IPS-NIHi11 (cell line): ENCODE data around the gene IQCN.

ENCODE experiments used
- DNase-seq: peaks from one replicate; pipeline ENCODE4 v3.0.0; 2012; ENCODE audit warnings: mixed read lengths, low spot score

Gene IQCN

GRCh38 chr19:18304458-18305310 lies 30.4 kb upstream of the IQCN start:
- DNase-seq, result peak; percentile 75

- no peak for DNase-seq
Measured at GRCh38 chr19:18304208-18304457, 29.9 kb upstream of the IQCN start.

- no peak for DNase-seq
Measured at GRCh38 chr19:18301718-18302111, 27.5 kb upstream of the IQCN start.

GRCh38 chr19:18300930-18301717 lies 26.9 kb upstream of the IQCN start:
- peak; percentile 52 for DNase-seq

GRCh38 chr19:18299654-18300053 lies 25.4 kb upstream of the IQCN start:
- DNase-seq, result no peak

- DNase-seq, result no peak
Measured at GRCh38 chr19:18298601-18299000, 24.3 kb upstream of the IQCN start.

- DNase-seq, result no peak
Measured at GRCh38 chr19:18297308-18297707, 23.1 kb upstream of the IQCN start.

GRCh38 chr19:18295034-18295451 lies 20.8 kb upstream of the IQCN start:
- no peak for DNase-seq

GRCh38 chr19:18294467-18294864 lies 20.2 kb upstream of the IQCN start:
- DNase-seq, result peak; percentile 51

GRCh38 chr19:18293642-18294466 lies 19.6 kb upstream of the IQCN start:
- DNase-seq, result no peak

- peak; percentile 90 for DNase-seq
Measured at GRCh38 chr19:18292810-18293641, 18.8 kb upstream of the IQCN start.

- peak; percentile 52 for DNase-seq
Measured at GRCh38 chr19:18292462-18292809, 18.2 kb upstream of the IQCN start.

- peak; percentile 64 for DNase-seq
Measured at GRCh38 chr19:18291590-18292461, 17.6 kb upstream of the IQCN start.

- no peak for DNase-seq
Measured at GRCh38 chr19:18291019-18291524, 16.8 kb upstream of the IQCN start.

- no peak for DNase-seq
Measured at GRCh38 chr19:18290302-18291018, 16.2 kb upstream of the IQCN start.

- no peak for DNase-seq
Measured at GRCh38 chr19:18289471-18290301, 15.4 kb upstream of the IQCN start.

GRCh38 chr19:18287836-18288772 lies 13.9 kb upstream of the IQCN start:
- peak; percentile 78 for DNase-seq
